Measurements from ENCODE around the gene DCHS1.

DNA sequence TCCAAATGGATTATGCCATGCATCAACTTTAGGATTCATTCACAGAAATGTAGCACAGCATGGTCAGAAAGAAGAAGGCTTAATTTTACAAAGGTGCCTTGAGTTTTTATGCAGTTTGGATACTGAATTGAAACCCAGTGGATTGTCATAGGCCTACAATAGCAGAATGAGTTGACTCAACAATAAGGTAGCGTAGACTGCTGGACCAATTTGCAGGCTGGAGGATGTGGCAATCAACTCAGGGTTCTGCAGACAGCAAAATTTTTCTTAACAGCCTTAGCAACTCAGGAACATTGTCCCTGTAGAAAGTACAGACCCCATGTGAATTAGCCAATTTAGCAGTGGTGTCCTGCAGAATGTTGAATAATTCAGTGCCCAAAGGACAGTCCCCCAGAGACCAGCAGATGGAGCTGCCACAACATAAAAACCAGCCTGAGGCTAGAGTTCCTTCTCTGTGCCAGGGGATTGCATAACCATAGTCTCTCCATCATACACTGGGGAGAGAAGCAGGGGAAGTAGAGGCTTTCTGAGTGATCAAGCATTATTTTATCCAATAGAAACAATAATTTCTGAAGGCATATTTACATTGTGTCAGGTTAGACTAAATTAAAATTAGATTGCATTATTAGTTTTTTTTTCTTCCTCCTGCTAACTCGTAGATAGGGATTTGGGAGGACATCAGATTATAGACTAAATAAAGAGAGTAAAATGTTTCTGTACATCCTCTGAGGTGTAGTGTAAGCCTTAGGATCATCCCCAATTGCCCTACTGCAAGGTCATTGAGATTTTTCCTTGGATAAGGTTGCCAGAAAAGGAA, 47.8 kb upstream of the DCHS1 start:
- TF ChIP-seq CTCF (IDR thresholded peaks at IDR 0.05) (no peak), POLR2A (IDR thresholded peaks at IDR 0.05) (no peak)

Measured in ovary (tissue), 3 donors.